Keratinocyte (primary cell): Measurements from ENCODE around the gene KDM2A. TPM values are rescaled to one million over a fixed set of nuclear protein-coding genes. Genes with fewer than 3 reads are reported as not detected.

Experiments
- DNase-seq: peaks from one replicate; pipeline ENCODE4 v3.0.0-alpha.2; 2011; ENCODE audit warnings: low read depth, missing footprints, low spot score
- FAIRE-seq: peaks from 2 replicates; lab custom pipeline; 2011; peaks lifted over from hg19 to GRCh38; lab: Jason Lieb, UNC
- H2AFZ ChIP-seq: 2 replicates; pipeline ENCODE4 v1.6.0; 2012; ENCODE audit warnings: low read length, control low read depth, inconsistent platforms; ENCODE audit not compliant: control insufficient read depth
- H3K27ac ChIP-seq: 2 replicates; pipeline ENCODE4 v1.5.1; 2011; ENCODE audit warnings: low read length; ENCODE audit not compliant: control insufficient read depth, insufficient read depth
- H3K27me3 ChIP-seq: 3 replicates; pipeline ENCODE4 v1.6.0; 2011; ENCODE audit warnings: low read length; ENCODE audit not compliant: control insufficient read depth, insufficient read depth; ENCODE audit errors: extremely low read depth
- H3K36me3 ChIP-seq, 2 experiments: 2 replicates in 1 of 2; 3 replicates in 1 of 2; pipeline ENCODE4 v1.5.1; 2011; ENCODE audit warnings: low read length in 2 of 2, mild to moderate bottlenecking in 1 of 2; ENCODE audit not compliant: control insufficient read depth in 2 of 2, insufficient read depth in 2 of 2; ENCODE audit errors: extremely low read depth in 1 of 2
- H3K4me1 ChIP-seq: 3 replicates; pipeline ENCODE4 v1.5.1; 2011; ENCODE audit warnings: low read length; ENCODE audit not compliant: control insufficient read depth, insufficient read depth; ENCODE audit errors: extremely low read depth
- H3K4me2 ChIP-seq: 3 replicates; pipeline ENCODE4 v1.6.0; 2011; ENCODE audit warnings: low read depth, low read length; ENCODE audit not compliant: control insufficient read depth, insufficient read depth; ENCODE audit errors: extremely low read depth
- H3K4me3 ChIP-seq, 3 experiments: fragments of 200-600 bp in 1 of 3; sonication (generic) in 1 of 3; 2 replicates in 2 of 3; 3 replicates in 1 of 3; pipeline ENCODE4 v1.5.1; 2011 to 2016; ENCODE audit warnings: low read length in 3 of 3, mild to moderate bottlenecking in 3 of 3, control low read depth in 2 of 3, inconsistent platforms in 1 of 3, low read depth in 1 of 3, mixed read lengths in 1 of 3, mixed run types in 1 of 3, moderate library complexity in 1 of 3; ENCODE audit not compliant: control insufficient read depth in 2 of 3, insufficient read depth in 2 of 3; ENCODE audit errors: extremely low read depth in 1 of 3
- H3K79me2 ChIP-seq: 2 replicates; pipeline ENCODE4 v1.6.0; 2012; ENCODE audit warnings: low read length; ENCODE audit not compliant: control insufficient read depth, insufficient read depth
- H3K9ac ChIP-seq: 3 replicates; pipeline ENCODE4 v1.6.0; 2011; ENCODE audit warnings: low read length; ENCODE audit not compliant: control insufficient read depth, insufficient read depth; ENCODE audit errors: extremely low read depth
- H3K9me1 ChIP-seq: 3 replicates; pipeline ENCODE4 v1.6.0; 2011; ENCODE audit warnings: low read length; ENCODE audit not compliant: control insufficient read depth, insufficient read depth; ENCODE audit errors: extremely low read depth
- H3K9me3 ChIP-seq: 2 replicates; pipeline ENCODE4 v1.5.1; 2012; ENCODE audit warnings: low read depth, low read length; ENCODE audit not compliant: control insufficient read depth
- H4K20me1 ChIP-seq: 3 replicates; pipeline ENCODE4 v1.6.0; 2011; ENCODE audit warnings: low read length; ENCODE audit not compliant: control insufficient read depth, insufficient read depth; ENCODE audit errors: extremely low read depth
- EZH2 ChIP-seq: IDR thresholded peaks from one replicate; pipeline ENCODE4 v1.6.1; 2012; ENCODE audit warnings: inconsistent platforms, mild to moderate bottlenecking, low read length, moderate library complexity
- dilution Hi-C: fragments of 300-500 bp; cut with MboI; formaldehyde crosslinking; loops from one replicate; pipeline ENCODE4 v1.7.0; 2020; ENCODE audit warnings: low sequenced_read_pairs; ENCODE audit not compliant: extremely low pct_ligation_motif_present
- polyA plus RNA-seq, 5 experiments: library from polyadenylated mRNA; depleted of rRNA in 3 of 5; stranded (reverse) in 3 of 5; stranded (forward) in 1 of 5; unstranded in 1 of 5; fragments of >200 nt; gene quantifications; 1 replicate in 1 of 5; 2 replicates in 3 of 5; 3 replicates in 1 of 5; pipeline versions ENCODE4 v1.2.1 to v1.2.3, GENCODE V29; 2011 to 2012; ENCODE audit warnings: missing spikeins in 2 of 5, low read depth in 1 of 5, low replicate concordance in 1 of 5
- TF ChIP-seq, protein P1 (sequence below), 3 experiments: IDR thresholded peaks in 1 of 3; conservative IDR thresholded peaks in 1 of 3; optimal IDR thresholded peaks in 1 of 3; 2 replicates in 2 of 3; 3 replicates in 1 of 3; pipeline versions ENCODE3 to v1.5.1; 2011; ENCODE audit warnings: low read length in 3 of 3, mild to moderate bottlenecking in 3 of 3, moderate library complexity in 2 of 3, control low read depth in 1 of 3, inconsistent platforms in 1 of 3; ENCODE audit not compliant: insufficient read depth in 2 of 3; ENCODE audit errors: extremely low read depth in 1 of 3

Gene KDM2A
- polyA plus RNA-seq, 1 donor (not counting 4 experiments of a cell fraction or from before 2014, with no cell fraction given): 29.9 TPM

DNA sequence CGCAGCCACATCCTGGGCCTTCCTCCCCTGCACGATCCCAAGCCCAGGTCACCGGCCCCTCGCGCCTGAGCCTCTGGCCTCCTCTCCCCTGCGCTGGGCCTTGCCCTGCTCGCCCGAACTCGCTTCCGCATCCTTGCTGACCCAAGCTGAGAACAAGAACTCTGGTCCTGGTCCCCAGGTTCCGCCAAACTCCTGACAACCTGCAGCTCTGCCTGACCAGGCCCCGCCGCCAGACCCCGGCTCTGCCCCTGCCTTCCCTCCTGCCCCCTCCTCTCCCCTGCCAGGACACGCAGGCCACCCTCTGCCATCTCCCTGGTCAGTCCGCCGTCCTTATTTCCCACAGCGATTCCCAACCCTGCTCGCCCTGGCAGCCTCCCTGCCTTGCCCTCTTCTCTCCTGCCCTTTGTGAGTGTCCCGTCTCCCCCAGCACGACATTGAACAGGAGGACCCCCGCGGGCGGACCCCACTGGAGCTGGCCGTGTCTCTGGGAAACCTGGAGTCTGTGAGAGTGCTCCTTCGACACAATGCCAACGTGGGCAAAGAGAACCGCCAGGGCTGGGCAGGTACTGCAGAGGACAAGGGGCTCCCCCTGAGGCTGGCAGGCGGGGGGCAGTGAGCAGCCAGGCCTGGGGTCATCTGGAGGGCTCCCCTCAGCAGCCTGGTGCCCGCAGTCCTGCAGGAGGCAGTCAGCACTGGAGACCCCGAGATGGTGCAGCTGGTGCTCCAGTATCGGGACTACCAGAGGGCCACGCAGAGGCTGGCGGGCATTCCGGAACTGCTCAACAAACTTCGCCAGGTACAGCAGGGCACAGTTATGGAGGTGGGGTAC lies 170.8 kb downstream of the KDM2A start:
- peaks cover 33% of the 10 kb centered on the region for H3K79me2 ChIP-seq
- FAIRE-seq (no peak), DNase-seq (no peak)
- H3K9me1 ChIP-seq: no peaks in the 10 kb centered on the region
- no peaks in the 10 kb centered on the region for H4K20me1 ChIP-seq
- no peaks in the 10 kb centered on the region for H3K27me3 ChIP-seq
- H3K4me3 ChIP-seq: peak overlapping the region; percentile 64 to 85 (median 76)
- H2AFZ ChIP-seq: no peak overlapping the region
- H3K9ac ChIP-seq: peak overlapping the region; percentile 84
- no peaks in the 10 kb centered on the region for H3K9me3 ChIP-seq
- no peak for TF ChIP-seq EZH2
- TF ChIP-seq, protein P1, sequence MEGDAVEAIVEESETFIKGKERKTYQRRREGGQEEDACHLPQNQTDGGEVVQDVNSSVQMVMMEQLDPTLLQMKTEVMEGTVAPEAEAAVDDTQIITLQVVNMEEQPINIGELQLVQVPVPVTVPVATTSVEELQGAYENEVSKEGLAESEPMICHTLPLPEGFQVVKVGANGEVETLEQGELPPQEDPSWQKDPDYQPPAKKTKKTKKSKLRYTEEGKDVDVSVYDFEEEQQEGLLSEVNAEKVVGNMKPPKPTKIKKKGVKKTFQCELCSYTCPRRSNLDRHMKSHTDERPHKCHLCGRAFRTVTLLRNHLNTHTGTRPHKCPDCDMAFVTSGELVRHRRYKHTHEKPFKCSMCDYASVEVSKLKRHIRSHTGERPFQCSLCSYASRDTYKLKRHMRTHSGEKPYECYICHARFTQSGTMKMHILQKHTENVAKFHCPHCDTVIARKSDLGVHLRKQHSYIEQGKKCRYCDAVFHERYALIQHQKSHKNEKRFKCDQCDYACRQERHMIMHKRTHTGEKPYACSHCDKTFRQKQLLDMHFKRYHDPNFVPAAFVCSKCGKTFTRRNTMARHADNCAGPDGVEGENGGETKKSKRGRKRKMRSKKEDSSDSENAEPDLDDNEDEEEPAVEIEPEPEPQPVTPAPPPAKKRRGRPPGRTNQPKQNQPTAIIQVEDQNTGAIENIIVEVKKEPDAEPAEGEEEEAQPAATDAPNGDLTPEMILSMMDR (optimal IDR thresholded peaks at IDR 0.05 in 1 of 3, IDR thresholded peaks at IDR 0.05 in 1 of 3, conservative IDR thresholded peaks at IDR 0.05 in 1 of 3; ENCODE audit: extremely low read depth in 1 of 3, insufficient read depth in 2 of 3, low read length in 3 of 3): no peak
- H3K27ac ChIP-seq: peak overlapping the region; percentile 58
- peaks cover 16 to 33% of the 10 kb centered on the region in 2 experiments for H3K36me3 ChIP-seq
- H3K4me2 ChIP-seq: peak overlapping the region; percentile 82
- H3K4me1 ChIP-seq: peaks cover 33% of the 10 kb centered on the region
- dilution Hi-C loops: no loop called here

DNA sequence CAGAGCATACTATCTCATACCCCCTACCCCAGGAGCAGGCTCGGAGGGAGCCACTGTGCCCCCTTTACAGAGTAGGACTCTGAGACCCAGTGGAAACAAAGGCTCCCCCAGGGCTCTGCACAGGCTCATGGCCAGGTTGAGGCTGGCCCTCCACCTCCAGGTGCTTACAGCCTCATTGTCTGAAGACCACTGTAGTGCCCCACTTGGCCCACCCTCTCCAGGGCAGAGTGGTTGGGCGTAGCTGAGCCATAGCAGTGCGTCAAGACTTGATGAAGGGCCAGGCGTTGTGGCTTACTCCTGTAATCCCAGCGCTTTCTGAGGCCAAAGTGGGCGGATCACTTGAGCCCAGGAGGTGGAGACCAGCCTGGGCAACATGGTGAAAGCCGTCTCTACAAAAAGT lies 171.7 kb downstream of the KDM2A start:
- DNase-seq (no peak), FAIRE-seq (no peak)
- Histone ChIP-seq H3K9ac (no peak overlapping the region), H3K27me3 (no peaks in the 10 kb centered on the region), H3K27ac (no peak overlapping the region), H4K20me1 (no peaks in the 10 kb centered on the region), H3K36me3 (peaks cover 12 to 35% of the 10 kb centered on the region in 2 experiments), H3K4me2 (peak overlapping the region; percentile 82), H3K4me3 (no peak overlapping the region), H3K79me2 (peaks cover 39% of the 10 kb centered on the region), H3K4me1 (peaks cover 33% of the 10 kb centered on the region), H3K9me1 (no peaks in the 10 kb centered on the region), H2AFZ (no peak overlapping the region), H3K9me3 (peaks cover 2% of the 10 kb centered on the region)
- dilution Hi-C loops: no loop called here
- TF ChIP-seq, protein P1 (optimal IDR thresholded peaks at IDR 0.05 in 1 of 3, IDR thresholded peaks at IDR 0.05 in 1 of 3, conservative IDR thresholded peaks at IDR 0.05 in 1 of 3; ENCODE audit: extremely low read depth in 1 of 3, insufficient read depth in 2 of 3, low read length in 3 of 3): no peak
- TF ChIP-seq EZH2: no peak
